ENCODE measurements around the gene ENPP7. TPM values are rescaled to one million over a fixed set of nuclear protein-coding genes. Genes with fewer than 3 reads are reported as not detected.

The ENPP7 gene
- total RNA-seq, 2 donors from 2014 or later, result 0.17 TPM; not detected in 1

DNA sequence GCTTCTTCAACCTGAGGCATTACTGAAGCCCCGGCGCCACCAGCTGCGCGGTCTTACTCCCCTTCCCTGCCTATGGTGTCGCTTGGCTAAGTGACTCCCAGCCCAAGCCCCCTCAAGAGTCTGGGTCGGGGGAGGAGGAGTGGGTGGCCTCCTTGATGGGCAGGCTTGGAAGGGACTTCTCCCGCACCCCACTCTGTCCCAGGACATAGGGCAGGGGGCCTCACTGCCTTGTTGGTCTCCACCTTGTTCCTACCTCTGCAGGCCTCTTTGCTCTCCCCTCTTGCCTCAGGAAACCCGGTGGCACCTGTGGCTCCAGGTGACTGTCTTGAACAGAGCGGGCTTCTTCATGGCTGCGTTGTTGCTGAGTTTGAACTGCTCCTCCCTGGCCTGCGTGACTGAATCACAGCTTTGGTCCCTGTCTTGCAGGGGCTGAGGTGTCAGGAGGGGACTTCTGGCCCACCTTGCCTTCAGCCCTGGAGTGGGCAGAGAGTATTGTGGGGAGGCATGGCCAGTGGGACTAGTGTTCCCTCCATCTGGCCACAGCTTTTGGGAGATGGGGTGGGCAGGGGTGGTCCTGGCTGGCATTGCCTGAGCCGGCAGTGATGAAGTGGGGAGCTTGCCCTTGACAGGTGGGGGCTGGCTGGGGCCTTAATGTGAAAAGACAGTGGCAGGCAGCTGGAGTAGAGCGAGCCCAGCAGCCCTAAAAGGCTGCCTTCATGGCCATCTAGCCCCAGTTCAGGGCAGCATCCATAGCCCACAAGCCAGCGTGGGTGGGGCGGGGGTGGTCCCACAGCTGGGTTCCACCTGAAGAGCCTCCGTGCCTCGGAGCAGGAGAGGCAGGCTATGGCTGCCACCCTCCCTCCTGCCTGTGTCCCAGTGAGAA is 54.5 kb downstream of the ENPP7 start:
- DNase-seq (no peak), ATAC-seq (no peak)
- intact Hi-C loops (cut with DNase I, micrococcal nuclease), result loop anchor here in 1 of 2 donors (10.0 kb wide), 1 partner anchor 210 kb away; no protein-coding TSS in a partner anchor

DNA sequence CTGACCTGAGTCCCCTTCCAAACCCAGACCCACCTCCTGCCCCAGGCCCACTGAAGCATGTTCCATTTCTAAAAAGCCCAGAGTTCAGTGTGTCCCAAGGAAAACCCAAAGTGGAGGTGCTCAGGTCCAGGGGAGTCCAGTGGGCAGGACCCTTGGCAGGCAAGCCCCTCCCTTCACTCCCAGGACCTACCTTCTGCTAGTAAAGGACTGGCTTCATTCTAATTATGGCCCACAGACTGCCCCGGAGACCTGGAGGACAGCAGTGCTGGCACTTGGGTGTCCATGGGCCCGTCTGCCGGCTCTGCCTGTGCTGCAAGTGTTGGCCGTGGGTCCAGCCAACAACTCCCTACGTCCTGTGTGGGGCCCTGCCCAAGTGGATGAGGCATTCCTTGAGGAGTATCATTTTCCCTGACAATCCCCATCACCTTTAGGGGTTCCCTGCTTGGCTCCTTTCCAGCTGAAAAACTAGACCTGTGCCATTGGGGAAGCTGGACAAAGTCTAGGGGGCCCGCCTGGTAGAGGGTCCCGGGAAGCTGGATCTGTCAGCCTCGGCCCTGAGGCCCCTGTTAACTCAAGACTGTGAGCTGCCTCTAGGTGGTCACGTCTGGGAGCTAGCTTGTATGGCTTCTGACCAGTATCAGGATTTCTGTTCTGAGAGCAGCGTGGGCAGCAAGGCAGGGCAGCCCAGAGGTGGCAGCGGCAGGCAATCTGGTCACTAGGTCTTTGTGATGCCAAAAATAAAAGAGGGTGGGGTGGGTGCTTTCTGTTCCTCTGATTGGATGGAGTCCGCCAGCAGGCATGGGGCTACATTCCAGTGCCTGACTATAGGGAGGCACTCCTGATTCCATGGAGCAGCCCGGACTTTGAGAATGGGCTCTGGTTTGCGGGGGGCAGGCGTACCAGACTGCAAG is 55.4 kb downstream of the ENPP7 start:
- ATAC-seq, result no peak
- intact Hi-C loops (cut with DNase I, micrococcal nuclease), result loop anchor here in 1 of 2 donors (10.0 kb wide), 1 partner anchor 209 kb away; no protein-coding TSS in a partner anchor
- DNase-seq, result no peak

DNA sequence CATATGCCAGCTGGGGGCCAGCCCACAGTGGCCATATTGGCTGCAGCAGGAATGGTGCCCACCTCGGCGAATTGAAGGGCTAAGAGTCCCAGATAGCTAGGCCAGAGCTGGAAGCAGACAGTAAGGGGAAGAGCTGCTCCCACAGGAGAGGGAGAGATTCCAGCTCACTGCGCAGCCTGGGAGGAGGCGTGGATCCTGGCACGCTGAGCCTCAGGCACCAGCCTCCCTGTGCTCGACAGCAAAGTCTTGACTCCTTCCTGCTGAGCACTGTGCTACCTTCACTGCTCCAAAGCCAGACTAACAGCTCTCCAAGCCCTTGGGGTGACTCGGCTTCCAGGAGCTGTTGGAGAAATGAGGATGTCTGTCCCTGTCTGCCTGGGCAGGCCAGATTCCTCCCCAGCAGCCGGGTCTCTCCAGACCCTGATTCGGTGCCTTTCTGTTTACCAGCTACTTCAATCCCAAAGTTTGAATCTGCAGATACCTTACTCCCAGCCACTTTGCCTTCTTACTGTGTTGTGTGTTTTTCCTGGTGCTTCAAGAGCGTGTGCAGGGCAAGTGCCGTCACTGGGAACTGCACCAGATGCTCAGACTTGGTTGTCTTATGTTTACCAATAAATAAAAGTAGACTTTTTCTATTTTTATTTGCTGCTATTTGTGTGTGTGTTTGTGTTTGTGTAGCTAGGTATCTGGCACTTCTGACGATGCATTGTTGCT is 56.3 kb downstream of the ENPP7 start:
- ATAC-seq, result no peak
- intact Hi-C loops (cut with DNase I, micrococcal nuclease), result loop anchor here in 1 of 2 donors (10.0 kb wide), 1 partner anchor 208 kb away; no protein-coding TSS in a partner anchor
- DNase-seq, result no peak

DNA sequence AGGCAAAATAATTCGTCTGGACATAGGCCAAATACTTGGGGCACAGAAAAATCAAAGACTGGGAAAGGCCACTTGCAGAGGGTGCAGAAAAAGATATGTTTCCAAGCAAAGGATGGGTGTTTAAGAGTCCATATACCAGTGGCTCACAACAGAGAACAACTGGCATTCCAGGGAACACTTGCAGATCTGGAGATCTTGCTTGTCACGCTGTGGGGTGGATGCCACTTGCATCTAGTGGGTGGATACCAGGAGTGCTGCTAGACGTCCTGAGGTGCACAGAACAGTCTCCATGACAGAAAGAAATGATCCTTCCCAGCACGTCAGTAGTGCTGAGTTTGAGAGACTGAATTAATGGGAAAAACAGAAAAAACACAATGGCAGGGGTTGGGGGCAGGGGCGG is 57.7 kb downstream of the ENPP7 start:
- intact Hi-C loops (cut with DNase I, micrococcal nuclease), result loop anchor here in 1 of 2 donors (10.0 kb wide), 1 partner anchor 206 kb away; no protein-coding TSS in a partner anchor
- no peak for ATAC-seq
- no peak for DNase-seq

DNA sequence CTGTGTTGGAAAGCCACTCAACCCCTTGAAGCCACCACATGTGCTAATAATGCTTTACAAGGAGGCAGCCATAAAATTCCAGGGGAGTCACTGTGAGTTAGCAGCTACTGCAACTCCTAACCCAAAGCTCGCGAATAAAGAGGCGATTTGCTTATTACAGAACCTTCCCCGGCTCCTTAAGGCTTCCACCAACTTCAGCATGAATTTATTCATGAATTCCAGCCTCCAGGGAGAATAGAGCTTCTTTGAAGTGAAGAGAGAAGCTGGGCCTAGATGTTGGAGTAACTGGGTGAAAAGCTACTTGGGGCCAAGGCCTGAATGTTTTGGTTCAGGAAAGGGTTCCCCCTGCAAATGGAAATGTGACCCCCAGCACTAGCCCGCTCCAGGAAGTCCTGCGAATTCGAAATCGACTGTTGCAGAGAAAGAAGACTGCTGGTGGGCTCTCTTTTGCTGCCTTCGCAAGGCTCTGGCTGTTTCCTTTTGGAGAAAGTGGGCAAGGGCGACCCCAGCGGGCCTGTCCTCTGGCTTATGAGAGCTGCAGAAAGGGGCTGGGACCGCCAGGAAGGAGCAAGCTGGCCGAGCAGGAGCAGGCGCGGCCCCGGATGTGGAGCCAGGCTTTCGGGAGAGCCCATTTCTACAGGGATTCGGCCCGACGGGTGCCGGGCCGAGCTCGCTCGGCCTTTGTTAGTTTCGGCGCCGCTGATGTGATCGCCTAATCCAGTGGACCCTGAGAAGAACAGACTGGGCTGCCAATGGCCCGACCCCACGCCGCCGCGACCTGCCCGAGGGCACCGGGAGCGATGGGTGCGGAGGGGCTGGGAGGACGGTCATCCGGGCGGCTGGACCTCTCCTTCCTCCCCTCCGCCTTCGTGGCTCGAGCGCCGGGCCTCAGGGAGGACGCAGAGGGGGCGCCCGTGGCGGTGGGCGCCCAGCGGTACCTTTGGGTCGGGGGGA is 58.5 kb downstream of the ENPP7 start:
- DNase-seq (no peak), ATAC-seq (peak; percentile 15)
- intact Hi-C loops (cut with DNase I, micrococcal nuclease), result loop anchor here in 1 of 2 donors (10.0 kb wide), 1 partner anchor 206 kb away; no protein-coding TSS in a partner anchor

DNA sequence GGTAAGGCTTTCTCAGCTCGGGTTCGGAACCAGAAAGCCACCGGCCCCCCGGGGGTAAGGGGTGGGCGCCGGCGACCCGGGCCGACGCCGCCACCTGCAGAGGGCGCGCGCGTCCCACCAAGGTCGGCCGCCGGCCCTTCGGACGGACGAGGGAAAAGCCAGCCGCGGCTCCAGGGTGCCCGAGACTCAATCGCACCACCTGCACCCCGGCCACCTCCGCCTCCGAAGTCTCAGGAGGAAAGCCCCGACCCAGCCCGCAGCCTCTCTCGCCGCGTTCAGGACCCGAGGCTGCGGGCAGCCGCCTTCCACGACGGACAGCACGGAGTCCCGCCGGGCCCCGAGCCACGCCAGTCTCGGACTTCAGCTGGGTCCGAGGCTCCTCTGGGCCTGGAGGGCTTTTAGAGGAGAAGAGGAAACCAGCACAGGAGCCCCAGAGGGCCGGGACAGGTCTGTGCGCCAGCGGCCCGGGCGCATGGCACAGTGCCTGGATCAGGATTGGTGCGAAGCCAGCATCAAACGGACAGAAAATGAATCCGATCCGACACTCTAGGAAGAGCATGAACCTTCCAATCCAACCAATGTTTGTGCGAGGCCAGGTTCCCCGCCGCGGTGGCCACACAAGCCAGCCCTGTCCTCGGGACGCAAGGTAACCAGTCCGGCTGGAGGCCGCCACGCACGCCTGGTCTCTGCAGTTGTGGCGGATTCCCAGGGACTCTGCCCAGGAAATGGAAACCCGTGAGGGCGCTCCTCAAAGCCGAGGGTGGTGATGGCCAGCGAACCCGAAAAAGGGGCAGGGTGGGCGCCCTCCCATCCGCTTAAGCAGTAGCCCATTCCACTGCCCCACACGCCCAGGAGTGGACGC is 59.4 kb downstream of the ENPP7 start:
- peak in 1 of 2 donors; percentile 62 for DNase-seq
- intact Hi-C loops (cut with DNase I, micrococcal nuclease), result loop anchor here in 1 of 2 donors (10.0 kb wide), 1 partner anchor 205 kb away; no protein-coding TSS in a partner anchor
- ATAC-seq, result peak; percentile 67

DNA sequence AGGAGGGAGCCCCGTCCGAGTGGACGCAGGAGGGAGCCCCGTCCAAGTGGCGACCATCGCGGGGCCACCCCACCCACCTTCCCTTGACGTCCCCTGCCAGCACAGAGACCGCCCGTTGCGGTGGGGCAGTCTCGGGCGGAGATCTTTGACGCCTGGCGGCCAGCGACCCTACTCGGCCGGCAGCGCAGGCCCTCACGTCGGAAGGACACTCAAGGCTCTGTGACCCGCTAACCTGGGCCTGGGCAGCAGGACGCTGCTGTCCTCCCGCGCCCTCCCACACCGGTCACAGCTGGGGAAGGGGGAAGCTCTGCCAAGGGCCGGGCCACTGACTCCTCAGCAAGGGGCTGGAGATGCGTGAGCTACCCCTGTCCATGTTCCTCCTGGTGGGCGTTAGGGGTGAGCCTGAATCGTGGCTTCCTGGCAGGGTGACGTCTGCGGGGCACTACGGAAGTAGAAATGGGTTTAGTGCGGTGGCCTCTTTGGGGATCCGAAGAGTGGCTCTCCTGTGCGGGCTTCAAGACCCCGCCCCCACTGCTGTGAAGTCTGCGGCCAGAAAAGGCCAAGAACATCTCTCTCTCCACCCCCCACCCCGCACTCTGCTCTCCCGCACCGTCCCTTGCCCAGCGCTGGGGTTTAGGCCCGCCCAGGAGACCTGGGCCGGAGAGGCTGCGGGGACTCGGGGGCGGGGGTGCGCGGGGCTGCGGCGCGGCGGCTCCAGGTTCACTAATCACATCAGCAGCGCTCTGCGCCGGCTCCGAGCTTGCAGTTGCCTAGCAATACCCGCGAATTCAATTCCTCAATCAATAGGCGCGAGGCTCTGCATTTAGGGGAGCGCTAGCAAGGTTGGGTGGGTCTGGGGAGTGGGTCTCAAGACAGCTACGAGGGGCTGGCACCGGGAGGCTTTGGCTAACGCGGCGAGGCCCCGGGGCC is 60.3 kb downstream of the ENPP7 start:
- ATAC-seq (no peak), DNase-seq (no peak)
- intact Hi-C loops (cut with DNase I, micrococcal nuclease), result no loop called here

DNA sequence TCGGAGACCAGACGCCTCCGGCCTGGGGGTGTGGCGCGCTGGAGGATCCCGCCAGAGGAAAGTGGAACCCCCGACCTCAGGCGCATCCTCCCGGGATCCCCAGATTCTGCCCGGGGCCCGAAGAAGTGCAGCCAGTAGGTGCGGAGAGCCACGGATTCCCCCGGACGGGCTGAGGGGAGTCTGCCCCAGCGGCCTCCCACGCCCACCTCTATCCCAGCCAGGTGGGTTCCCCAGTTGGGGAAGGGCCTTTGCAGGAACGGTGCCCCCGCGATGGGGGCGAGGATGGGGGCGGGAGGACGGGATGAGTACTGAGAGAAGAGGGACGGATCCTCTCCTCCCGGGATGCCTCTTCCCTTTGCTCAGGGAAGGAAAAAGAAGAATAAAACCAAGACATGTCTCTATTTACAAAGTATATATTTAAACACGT is 61.0 kb downstream of the ENPP7 start:
- intact Hi-C loops (cut with DNase I, micrococcal nuclease), result no loop called here
- ATAC-seq (no peak), DNase-seq (no peak)

Small RNAs within 50 kb of the gene (microRNA-seq; reads per million reads assigned to microRNA genes)
- gene MIR4739, result 0 to 1.4 reads per million in 2 donors

Other genes starting within 250 kb of the ENPP7 start
- 10 to 100 TPM in 1 of 2 donors, under 1 TPM in 1; 0.21 to 12.6 TPM for gene RBFOX3, start 119.9 kb upstream of the ENPP7 start, total RNA-seq
- gene CBX2, start 47.2 kb downstream of the ENPP7 start, total RNA-seq, result under 1 TPM; 0.49 to 0.78 TPM
- gene CBX8, start 66.1 kb downstream of the ENPP7 start, total RNA-seq, result 1 to 10 TPM; 4.0 to 6.5 TPM
- 10 to 100 TPM; 12.1 to 14.5 TPM for gene CBX4, start 108.5 kb downstream of the ENPP7 start, total RNA-seq